Tibial nerve (tissue), 4 donors: ENCODE measurements around the gene ARHGEF28. TPM values are rescaled to one million over a fixed set of nuclear protein-coding genes. Genes with fewer than 3 reads are reported as not detected.

ENCODE experiments used
- DNase-seq, 2 donors: peaks; one replicate each; pipeline ENCODE4 v3.0.0-alpha.2; 2019; ENCODE audit warnings: low spot score in 2 of 2
- H3K27ac ChIP-seq, 4 donors: fragments of 200-600 bp; sonication (generic) in 3 of 4; one replicate each; pipeline ENCODE4 v1.5.1; 2017 to 2019; ENCODE audit warnings: mild to moderate bottlenecking in 1 of 4
- H3K27me3 ChIP-seq, 2 donors: fragments of 200-600 bp; sonication (generic) in 1 of 2; one replicate each; pipeline versions ENCODE4 v1.5.1 to v1.6.0; 2017 to 2019
- H3K36me3 ChIP-seq, 3 donors: fragments of 200-600 bp; sonication (generic); one replicate each; pipeline ENCODE4 v1.5.1; 2018 to 2019
- H3K4me1 ChIP-seq, 4 donors: fragments of 200-600 bp; sonication (generic) in 3 of 4; one replicate each; pipeline ENCODE4 v1.5.1; 2017 to 2019
- H3K4me3 ChIP-seq, 4 donors: fragments of 200-600 bp; sonication (generic) in 3 of 4; one replicate each; pipeline ENCODE4 v1.5.1; 2017 to 2019; ENCODE audit warnings: mild to moderate bottlenecking in 1 of 4, moderate library complexity in 1 of 4
- H3K9me3 ChIP-seq, 4 donors: fragments of 200-600 bp; sonication (generic) in 3 of 4; one replicate each; pipeline ENCODE4 v1.5.1; 2017 to 2019
- EP300 ChIP-seq, 2 donors: sonication (generic); formaldehyde crosslinking; IDR thresholded peaks; one replicate each; pipeline ENCODE4 v1.6.1; 2017; ENCODE audit warnings: antibody characterized with exemption in 2 of 2, mild to moderate bottlenecking in 1 of 2
- POLR2A ChIP-seq, 2 donors: fragments of 450-650 bp; IDR thresholded peaks; one replicate each; pipeline ENCODE4 v1.6.1; 2017; ENCODE audit warnings: antibody characterized with exemption in 2 of 2, mild to moderate bottlenecking in 2 of 2, moderate library complexity in 2 of 2
- WGBS, 2 donors: methylation state at CpG; one replicate each; pipeline ENCODE4 v1.1.5; 2018; 5-methylcytosine and 5-hydroxymethylcytosine counted together
- total RNA-seq, 4 donors: library from RNA; depleted of rRNA; stranded (reverse); fragments of >200 nt; gene quantifications; one replicate each; pipeline ENCODE4 v1.1.0, GENCODE V29; 2016
- TF ChIP-seq, protein P1 (sequence below), 5 experiments: fragments of 200-600 bp in 3 of 5; fragments of 450-650 bp in 2 of 5; sonication (generic) in 3 of 5; IDR thresholded peaks; one replicate each; pipeline ENCODE4 v1.5.1; 2016 to 2019; ENCODE audit warnings: antibody characterized with exemption in 5 of 5, mild to moderate bottlenecking in 3 of 5, moderate library complexity in 2 of 5

The ARHGEF28 gene, protein sequence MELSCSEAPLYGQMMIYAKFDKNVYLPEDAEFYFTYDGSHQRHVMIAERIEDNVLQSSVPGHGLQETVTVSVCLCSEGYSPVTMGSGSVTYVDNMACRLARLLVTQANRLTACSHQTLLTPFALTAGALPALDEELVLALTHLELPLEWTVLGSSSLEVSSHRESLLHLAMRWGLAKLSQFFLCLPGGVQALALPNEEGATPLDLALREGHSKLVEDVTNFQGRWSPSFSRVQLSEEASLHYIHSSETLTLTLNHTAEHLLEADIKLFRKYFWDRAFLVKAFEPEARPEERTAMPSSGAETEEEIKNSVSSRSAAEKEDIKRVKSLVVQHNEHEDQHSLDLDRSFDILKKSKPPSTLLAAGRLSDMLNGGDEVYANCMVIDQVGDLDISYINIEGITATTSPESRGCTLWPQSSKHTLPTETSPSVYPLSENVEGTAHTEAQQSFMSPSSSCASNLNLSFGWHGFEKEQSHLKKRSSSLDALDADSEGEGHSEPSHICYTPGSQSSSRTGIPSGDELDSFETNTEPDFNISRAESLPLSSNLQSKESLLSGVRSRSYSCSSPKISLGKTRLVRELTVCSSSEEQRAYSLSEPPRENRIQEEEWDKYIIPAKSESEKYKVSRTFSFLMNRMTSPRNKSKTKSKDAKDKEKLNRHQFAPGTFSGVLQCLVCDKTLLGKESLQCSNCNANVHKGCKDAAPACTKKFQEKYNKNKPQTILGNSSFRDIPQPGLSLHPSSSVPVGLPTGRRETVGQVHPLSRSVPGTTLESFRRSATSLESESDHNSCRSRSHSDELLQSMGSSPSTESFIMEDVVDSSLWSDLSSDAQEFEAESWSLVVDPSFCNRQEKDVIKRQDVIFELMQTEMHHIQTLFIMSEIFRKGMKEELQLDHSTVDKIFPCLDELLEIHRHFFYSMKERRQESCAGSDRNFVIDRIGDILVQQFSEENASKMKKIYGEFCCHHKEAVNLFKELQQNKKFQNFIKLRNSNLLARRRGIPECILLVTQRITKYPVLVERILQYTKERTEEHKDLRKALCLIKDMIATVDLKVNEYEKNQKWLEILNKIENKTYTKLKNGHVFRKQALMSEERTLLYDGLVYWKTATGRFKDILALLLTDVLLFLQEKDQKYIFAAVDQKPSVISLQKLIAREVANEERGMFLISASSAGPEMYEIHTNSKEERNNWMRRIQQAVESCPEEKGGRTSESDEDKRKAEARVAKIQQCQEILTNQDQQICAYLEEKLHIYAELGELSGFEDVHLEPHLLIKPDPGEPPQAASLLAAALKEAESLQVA (N-terminal part only)
- total RNA-seq: 10 to 100 TPM; 66.0 to 83.9 (median 72.5) TPM

DNA sequence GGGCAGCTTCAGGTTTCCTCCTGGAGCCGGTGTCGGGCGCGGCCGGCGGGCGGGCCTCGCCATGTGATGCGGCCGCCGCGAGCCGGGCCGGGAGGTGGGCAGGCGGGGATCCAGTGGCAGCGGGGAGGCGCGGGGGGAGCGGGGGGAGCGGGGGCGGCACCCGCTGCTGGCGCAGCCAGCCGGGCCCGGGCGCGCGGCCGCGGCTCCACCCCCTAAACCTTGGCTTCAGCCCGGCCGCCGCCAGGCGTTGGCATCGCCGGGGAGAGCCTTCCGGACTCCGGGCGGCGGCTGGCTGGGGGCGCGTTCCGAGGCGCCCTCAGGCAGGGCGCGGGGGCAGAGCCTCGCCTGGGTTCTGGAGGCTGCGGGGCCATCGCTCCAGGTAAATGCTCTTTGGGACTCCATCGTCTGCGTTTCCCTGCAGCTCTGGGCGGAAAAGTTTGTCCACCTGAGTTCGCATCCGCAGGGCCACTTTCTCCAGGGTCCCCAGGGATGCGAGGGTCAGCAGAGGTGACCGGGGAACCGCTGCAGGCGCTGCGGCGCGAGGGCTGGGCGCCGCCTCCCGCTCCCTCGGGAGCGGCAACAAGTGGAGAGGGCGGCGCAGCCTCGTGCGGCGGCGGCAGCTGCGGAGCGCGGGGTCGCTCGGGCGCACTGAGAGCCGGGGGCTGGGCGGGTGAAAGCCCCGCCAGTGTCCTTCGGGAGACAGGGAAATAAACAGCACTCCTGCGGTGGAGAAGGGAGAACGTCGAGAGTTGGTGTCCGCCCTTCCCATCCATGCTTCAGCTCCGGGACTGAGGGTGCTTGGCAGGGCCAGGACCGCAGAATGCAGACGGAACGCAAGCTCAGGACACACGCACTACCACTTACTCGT is at the start of gene ARHGEF28:
Gene ARHGEF28 (plus strand): TSS at position 253 of the 868 bp plus-strand sequence. CDS start 58,656 bp downstream, outside the sequence.
- Histone ChIP-seq H3K4me3 (peak within 1 kb of the TSS; percentile 63 to 81 (median 76)), H3K9me3 (no peaks in the 10 kb centered on the region), H3K36me3 (no peaks in the 10 kb centered on the region), H3K4me1 (peaks cover 0 to 21% (median 4%) of the 10 kb centered on the region in 4 donors), H3K27ac (peak within 1 kb of the TSS; percentile 79 to 95 (median 87)), H3K27me3 (no peaks in the 10 kb centered on the region)
- TF ChIP-seq, protein P1, sequence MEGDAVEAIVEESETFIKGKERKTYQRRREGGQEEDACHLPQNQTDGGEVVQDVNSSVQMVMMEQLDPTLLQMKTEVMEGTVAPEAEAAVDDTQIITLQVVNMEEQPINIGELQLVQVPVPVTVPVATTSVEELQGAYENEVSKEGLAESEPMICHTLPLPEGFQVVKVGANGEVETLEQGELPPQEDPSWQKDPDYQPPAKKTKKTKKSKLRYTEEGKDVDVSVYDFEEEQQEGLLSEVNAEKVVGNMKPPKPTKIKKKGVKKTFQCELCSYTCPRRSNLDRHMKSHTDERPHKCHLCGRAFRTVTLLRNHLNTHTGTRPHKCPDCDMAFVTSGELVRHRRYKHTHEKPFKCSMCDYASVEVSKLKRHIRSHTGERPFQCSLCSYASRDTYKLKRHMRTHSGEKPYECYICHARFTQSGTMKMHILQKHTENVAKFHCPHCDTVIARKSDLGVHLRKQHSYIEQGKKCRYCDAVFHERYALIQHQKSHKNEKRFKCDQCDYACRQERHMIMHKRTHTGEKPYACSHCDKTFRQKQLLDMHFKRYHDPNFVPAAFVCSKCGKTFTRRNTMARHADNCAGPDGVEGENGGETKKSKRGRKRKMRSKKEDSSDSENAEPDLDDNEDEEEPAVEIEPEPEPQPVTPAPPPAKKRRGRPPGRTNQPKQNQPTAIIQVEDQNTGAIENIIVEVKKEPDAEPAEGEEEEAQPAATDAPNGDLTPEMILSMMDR (IDR thresholded peaks at IDR 0.05): no peak
- TF ChIP-seq POLR2A (IDR thresholded peaks at IDR 0.05) (peak; percentile 33 to 65), EP300 (IDR thresholded peaks at IDR 0.05) (peak in 1 of 2 donors; percentile 70)
- 1 to 2% methylated on average over 31 to 57 of the region's 92 CpGs for WGBS, 2 donors
- DNase-seq: peak in 1 of 2 donors; percentile 46

DNA sequence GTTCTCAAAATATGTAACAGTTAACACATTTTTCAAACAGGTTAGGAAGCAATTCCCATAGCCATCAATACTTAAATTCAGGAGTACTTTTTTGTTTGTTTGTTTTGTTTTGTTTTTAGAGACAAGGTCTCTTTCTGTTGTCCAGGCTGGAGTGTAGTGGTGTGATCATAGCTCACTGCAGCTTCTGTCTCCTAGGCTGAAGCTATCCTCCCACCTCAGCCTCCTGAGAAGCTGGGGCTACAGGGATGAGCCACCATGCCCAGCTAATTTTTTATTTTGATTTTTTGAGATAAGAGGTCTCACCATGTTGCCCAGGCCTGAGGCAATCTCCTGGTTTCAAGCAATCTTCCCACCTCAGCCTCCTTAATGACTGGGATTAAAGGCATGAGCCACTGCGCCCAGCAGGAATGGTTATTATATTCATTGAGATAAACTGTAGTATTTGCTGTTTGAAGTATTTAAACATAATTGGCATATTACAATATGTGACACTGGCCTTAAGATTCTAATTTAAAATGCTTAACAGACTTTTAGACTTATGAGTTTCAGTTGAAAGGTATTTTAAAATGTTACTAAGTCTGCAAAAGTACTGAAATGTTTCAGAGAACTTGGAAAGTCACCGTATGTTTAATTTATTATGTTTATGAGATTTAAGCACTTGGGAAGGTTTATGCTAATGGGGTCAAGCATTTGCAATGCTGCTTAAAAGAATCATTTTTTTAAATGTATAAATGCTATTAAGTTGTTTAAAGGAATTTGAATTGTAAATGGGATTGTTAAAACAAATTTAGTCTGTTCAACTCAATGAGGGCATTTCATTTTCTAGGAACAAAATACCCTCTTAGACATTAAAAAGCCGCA is 43.5 kb upstream of the ARHGEF28 start:
- no peaks in the 10 kb centered on the region for H3K27me3 ChIP-seq
- no peak for DNase-seq
- H3K4me3 ChIP-seq: no peak overlapping the region
- no peak for TF ChIP-seq EP300 (IDR thresholded peaks at IDR 0.05)
- no peak for TF ChIP-seq POLR2A (IDR thresholded peaks at IDR 0.05)
- TF ChIP-seq, protein P1 (IDR thresholded peaks at IDR 0.05): no peak
- no peaks in the 10 kb centered on the region for H3K4me1 ChIP-seq
- no peaks in the 10 kb centered on the region for H3K9me3 ChIP-seq
- WGBS, 2 donors: 53 to 60% methylated on average over 3 of the region's 3 CpGs
- no peak overlapping the region for H3K27ac ChIP-seq
- H3K36me3 ChIP-seq: peaks cover 0 to 46% (median 0%) of the 10 kb centered on the region in 3 donors

DNA sequence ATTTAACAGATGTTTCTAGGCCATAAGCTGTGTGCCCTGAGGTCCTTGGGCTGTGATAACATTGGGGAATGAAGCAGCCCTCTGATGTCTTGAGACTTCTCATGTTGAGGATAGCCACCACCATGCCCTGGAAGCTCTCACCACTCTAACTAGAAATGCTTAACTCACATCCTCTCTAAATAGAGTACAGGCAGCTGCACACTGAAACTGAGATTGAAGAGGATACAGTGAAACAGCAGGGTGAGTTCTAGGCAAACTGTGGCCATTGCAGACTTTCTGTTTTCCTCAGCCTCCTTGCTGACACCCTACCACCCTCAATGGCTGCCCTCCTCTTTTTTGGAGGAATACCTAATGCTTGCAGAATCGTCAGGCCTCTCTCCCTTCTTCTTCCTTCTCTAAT is 38.1 kb upstream of the ARHGEF28 start:
- no peak for DNase-seq
- H3K27me3 ChIP-seq: no peaks in the 10 kb centered on the region
- H3K27ac ChIP-seq: no peak overlapping the region
- WGBS, 2 donors: 55% methylated on average over 1 of the region's 1 CpG
- H3K9me3 ChIP-seq: no peaks in the 10 kb centered on the region
- TF ChIP-seq, protein P1 (IDR thresholded peaks at IDR 0.05): no peak
- TF ChIP-seq POLR2A (IDR thresholded peaks at IDR 0.05) (no peak), EP300 (IDR thresholded peaks at IDR 0.05) (no peak)
- H3K4me3 ChIP-seq: no peak overlapping the region
- H3K4me1 ChIP-seq: peaks cover 0 to 8% (median 1%) of the 10 kb centered on the region in 4 donors
- H3K36me3 ChIP-seq: peaks cover 0 to 4% (median 0%) of the 10 kb centered on the region in 3 donors
